RPMI7951 (cell line): ENCODE data around the gene KRTAP5-2. TPM values are rescaled to one million over a fixed set of nuclear protein-coding genes. Genes with fewer than 3 reads are reported as not detected.

Source experiments
- DNase-seq: peaks from one replicate; pipeline ENCODE4 v3.0.0-alpha.2; 2012; ENCODE audit warnings: low read depth
- total RNA-seq: library from RNA; depleted of rRNA; stranded (reverse); fragments of >200 nt; shearing (Covaris generic); gene quantifications from 2 replicates; pipeline ENCODE4 v1.2.3, GENCODE V29; 2014

KRTAP5-2 gene
- total RNA-seq, 1 experiment from 2014 or later, result not detected

DNA sequence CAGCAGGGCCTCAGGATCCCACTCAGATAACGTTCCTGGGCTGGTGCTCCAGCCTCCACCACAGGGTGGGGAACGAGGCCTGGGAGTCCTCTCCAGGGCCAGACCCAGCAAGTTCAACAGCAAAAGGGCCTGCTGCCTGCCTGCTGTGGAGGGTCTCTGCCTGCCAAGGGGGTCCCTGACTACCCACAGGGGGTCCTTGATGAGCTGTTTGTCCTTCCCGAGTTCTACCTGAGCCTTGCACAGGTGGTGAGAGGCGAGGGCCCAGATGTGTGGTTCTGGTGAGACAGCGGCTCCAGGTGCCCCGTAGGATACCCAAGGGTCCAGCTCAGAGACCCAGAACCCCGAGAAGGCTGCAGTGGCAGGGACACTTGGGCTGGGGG lies 30.4 kb downstream of the KRTAP5-2 start:
- no peak for DNase-seq

DNA sequence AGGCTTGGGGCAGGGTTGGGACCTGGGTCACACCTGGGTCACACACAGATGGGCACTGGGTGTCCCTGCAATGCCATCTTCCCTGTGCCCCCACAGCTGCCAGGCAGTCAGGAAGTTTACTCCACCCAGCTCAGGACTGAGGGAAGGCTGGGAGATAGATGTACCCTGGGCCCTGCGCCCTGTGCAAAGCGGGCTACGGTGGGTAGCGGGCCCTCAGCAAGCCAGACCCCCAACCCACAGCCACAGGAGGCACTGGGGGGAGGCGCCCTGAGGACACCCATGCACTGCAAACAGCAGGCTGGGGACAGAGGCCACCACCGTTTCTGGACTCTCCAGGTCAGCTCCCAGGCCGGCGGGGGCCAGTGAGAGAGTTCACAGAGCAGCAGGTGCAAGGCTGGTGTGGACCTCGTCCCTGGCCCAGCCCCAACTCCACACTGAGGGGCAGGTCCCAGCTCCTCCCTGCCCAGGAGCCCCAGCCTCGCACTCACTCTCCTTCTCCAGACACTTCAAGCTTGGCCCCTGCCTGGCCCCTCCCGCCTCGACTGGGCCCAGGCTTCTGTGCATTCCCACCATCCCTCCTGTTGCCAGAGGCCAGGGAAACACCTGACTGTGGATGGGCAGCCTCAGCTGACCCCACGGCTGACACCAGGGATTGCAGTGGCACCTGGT lies 30.9 kb downstream of the KRTAP5-2 start:
- DNase-seq, result no peak

DNA sequence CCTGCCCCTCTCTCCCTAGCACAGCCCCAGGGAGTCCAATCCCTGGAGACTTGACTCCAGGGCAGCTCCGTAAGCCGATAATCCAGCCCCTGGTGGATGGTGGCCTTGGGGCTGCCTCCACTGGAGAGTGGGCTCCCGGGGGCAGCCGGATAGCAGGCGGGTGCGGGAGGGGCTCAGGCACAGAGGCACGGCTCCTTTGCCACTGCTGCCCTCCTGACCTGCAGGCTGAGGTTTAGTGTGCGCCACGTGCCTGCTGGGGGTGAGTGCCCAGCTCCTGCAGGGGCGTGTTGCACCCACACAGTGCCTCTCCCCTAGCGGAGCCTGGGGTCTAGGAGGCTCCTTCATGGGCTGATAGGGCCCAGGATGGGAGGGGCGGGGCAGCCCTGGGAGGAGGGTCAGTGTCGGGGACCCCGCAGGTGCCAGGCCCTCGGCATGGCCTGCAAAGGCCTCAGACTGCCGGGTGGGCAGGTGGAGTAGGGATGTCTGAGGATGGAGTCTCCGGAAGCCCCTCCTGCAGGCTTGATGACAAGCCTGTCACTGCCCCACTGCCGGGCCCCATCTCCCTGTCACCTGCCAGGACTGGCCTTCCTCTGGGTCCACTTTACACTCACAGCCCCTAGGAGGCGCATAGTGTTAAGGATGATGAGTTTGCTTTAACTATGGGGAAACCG lies 31.6 kb downstream of the KRTAP5-2 start:
- no peak for DNase-seq

DNA sequence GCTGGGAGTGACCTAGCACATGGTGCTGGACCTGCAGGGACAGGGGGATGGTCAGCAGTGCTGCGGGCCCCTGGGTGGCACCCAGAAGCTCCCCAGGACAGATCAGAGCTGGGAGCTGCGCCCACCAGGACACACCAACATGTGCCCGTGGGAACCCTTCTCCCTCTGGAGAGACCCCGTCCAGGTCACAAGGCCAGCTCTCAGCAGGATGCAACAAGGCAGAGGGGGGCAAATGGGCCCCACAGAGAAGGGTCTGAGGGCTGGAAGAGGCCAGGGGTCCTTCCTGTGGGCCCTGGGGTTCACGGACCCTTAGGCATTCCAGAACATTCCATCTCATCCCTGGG lies 32.2 kb downstream of the KRTAP5-2 start:
- no peak for DNase-seq

DNA sequence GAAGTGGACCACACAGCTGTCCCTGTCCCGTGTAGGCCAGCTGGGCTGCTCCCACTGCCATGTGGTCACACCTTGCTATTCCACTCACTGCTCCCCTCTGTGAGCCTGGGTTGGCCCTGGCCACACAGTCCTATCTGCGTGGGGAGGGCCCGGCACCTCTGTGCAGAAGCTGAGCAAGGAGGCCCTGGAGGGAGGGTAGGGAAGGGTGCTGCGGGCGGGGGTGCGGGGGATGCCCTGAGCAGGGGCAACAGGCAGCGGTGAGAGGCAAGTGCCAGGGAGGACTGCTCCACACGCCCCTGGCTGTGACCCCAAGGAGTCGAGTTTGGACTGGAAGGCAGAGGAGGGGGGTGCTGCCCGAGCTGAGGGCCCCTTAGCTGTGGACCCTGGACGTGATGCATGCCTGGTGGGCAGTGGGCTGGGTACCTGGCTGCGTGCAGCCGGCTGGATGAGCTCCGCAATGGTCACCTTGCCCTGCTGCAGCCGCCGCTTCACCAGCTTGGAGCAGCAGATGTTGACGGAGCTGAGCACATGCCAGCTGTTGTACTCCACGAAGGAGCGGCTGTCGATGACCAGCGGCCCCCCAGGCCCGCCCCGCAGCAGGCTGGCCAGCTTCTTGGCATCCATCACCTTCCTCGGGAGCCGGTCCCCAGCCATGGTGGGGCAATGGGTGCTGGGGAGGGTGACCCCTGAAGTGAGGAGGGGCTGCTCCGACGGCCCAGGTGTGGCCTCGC lies 32.8 kb downstream of the KRTAP5-2 start:
- no peak for DNase-seq

GRCh38 chr11:1564535-1565172 lies 33.4 kb downstream of the KRTAP5-2 start:
- DNase-seq, result peak; percentile 80

- no peak for DNase-seq
These were observed 34.2 kb downstream of the KRTAP5-2 start for GRCh38 chr11:1563697-1564534.

- DNase-seq, result no peak
These were observed 34.9 kb downstream of the KRTAP5-2 start for GRCh38 chr11:1563149-1563638.

- DNase-seq, result no peak
These were observed 35.5 kb downstream of the KRTAP5-2 start for GRCh38 chr11:1562469-1563148.

GRCh38 chr11:1561955-1562354 lies 36.1 kb downstream of the KRTAP5-2 start:
- DNase-seq, result no peak

DNA sequence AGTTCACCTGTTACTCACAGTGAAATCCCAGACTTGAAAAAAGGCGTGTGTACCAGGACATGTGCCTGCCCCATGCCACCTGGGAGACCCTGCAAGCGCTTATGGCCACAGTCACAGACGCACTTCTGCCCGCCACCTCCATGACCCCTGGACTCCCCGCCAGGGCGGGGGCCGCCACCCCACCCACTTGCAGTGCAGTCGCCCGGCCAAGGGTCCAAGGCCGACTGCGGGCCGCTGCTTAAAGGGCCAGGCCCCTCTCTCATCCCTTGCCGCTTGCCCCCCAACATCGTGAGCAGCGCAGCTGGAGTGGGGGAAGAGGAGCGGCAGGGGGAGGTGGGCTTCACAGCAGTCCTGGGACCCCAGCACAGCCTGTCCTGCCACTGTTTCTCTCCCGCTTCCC lies 36.8 kb downstream of the KRTAP5-2 start:
- DNase-seq, result no peak

DNA sequence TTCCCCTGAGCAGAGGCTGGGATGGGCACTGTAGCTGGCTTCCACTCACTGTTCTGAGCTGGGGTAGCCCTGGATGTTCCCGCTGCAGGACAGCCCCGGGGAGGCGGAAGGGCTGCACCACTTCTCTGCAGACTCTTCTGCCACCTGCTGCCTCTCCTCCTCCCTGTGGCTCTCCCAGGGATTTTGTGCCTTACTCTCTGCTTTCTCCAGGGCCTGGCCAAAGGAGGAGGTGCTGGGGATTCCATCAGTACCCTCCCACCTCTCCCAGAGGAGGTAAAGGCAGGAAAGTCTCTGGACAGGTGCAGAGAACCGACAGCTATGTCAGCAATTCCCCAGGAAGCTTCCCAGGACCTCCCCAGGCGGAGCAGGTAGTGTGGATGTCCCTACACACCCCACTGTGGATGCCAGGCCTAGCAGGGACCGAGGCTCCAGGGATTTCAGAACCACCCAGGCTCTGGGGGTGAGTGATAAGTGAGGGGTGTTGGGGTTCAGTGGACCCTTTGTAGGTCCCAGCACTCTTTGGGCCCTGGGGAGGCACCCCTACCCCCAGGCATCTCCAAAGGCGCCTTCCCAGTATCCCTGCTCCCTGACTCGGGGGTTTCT lies 37.3 kb downstream of the KRTAP5-2 start:
- DNase-seq, result no peak

DNA sequence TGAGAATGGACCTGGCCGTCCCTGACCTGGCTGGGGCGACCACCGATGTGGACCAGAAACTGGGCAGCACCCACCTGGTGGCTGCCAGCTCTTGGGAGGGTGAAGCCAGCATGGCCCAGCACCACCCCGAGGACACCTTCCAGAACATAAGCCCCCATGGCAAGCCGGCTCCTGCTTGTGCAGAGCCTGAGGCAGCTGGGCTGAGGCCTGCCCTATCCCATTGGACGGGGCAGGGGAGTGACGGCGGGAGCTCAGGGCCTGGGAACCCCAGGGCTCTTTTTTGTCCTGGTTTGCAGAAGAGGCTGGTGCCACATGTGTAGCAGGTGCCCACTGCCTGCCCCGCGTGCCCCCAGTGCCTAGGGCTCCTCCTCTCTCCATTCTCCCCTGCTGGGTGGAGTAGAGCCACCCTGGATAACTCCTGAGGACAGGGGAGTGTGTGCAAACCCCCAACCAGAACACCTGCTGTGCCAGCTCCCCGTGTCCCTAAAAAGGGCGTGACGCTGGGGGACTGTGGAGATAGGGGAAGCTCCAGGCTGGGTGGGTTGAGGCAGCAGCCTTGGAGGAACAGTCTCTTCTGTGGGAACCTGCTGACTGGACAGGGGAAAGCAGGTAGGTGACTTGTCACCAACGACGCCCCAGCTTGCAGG lies 38.0 kb downstream of the KRTAP5-2 start:
- no peak for DNase-seq

GRCh38 chr11:1559111-1559951 lies 38.8 kb downstream of the KRTAP5-2 start:
- DNase-seq, result peak; percentile 89

DNA sequence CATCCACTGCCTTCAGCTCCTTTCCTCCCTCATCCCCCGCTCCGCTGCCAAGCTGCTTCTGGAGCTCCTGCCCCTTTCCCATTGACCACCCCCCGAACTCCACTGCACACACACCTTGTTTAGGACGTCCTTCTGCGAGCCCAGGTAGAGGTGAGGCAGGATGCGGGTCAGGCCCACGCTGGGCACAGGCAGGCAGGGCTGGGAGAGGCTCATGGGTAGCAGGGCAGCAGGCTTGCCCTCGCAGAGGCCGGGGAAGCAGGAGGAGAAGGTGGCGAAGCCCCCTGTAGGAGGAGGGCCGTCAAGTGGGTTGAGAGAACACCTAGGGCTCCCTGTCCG lies 39.4 kb downstream of the KRTAP5-2 start:
- DNase-seq, result no peak

DNA sequence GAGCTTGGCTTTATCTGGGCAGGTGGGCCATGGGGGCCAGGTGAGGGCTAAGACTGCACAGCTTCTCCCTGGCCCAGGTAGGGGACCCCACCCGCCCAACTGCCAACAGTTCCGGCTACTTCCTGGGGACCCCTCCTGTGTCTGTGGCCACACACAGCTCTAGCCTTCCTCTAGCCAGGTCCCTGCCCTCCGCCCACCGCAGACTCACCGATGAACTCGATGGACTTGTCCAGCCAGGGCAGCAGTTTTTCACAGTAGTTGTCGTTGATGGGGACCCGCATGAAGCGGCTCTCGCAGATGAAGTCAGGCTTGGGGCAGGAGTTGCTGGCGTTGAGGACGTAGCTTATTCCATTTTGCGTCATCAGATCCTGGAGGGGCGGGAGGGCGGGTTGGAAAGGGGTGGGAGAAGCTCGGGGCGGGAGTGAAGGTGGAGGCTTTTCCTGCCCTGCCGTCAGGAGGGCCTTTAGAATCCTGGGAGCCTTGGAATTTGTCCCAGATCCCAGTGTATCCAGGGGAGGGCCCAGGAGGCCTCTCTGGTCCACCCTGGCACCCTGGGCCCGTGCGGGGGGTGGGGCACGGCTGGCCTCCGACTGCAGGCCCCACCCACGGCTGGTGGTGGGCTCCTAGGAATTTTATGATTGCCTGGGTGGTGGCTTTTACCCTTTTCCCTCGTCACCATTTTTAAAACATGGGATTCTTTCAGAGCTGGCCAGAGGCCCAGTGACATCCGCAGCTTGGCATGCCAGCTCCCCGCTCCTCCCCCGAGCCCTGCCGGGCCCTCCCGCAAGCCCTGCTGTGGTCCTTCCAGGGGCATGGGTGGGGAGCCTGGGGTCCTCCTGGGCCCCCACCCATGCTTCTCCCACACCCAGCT lies 40.0 kb downstream of the KRTAP5-2 start:
- peak; percentile 65 for DNase-seq

DNA sequence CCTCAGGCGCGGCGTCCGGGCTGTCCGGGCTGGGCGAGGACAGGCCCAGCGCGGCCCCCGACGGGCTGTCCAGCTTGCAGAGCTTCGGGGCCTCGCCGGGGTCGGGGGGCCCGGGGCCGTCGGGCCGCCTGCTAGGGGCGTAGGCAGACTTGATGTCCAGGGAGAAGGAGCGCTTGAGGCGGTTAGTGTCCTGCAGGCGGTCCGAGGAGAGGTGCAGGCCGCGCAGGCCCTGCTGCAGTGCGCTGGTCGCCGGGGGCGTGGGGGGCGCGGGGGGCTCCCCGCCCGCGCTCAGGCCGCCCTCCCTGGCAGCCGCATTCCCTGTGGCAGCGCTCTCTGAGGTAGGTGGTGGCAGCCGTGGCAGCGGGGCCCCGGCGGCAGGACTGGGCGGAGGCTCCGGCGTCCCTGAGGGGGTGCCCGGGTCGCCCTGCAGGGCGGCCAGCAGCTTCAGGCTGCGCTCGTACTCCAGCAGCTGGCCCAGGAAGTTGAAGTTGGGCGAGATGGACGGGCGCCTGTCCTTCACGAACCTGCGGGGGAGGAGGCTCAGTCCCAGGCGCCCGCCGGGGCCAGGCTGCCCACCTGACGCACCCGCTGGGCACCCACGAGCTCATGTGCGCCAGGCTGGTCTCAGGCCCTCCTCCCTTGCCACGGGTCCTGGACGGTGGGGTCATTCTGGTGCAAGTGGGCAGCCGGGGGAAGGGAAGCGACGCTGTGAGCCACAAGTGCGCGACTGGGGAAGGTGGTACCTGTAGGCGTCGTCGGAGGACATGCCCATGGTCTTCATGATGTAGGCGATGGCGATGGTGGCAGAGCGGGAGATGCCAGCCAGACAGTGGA lies 40.8 kb downstream of the KRTAP5-2 start:
- DNase-seq, result no peak
